ENCODE measurements around the gene TAF11L14.
"Not testable (repeated sequence)": the region's sequence is repeated elsewhere in the genome, so short reads cannot be mapped to it uniquely, and the experiment has no call there.

TAF11L14 gene

DNA sequence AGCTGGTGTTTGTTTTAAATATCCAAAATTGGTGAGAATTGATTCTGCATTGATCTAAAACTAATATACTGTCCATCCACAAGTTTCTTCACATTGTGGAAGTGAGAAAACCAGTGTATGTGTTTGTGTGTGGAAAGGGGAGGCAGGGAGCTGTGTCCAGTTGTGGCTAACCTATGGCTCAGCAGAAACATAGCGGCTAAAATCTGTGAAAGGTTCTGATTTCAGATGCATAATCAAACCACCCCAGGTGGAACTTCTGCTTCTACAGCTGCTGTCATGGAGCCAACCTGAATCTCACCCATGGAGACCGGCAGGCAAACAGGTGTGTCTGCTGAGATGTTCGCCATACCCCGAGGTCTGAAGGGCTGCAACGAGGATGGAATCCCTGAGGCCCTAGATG, at the start of gene TAF11L14:
TAF11L14 (plus strand) TSS at position 301 of the 400 bp plus-strand sequence.
- Histone ChIP-seq H3K4me3 (ENCODE audit: low read depth, low read length) (no peak within 1 kb of the TSS), H2AFZ (no peak within 1 kb of the TSS), H3K4me1 (no peaks in the 10 kb centered on the region), H3K9ac (no peak within 1 kb of the TSS), H3K27ac (no peak within 1 kb of the TSS), H3K4me2 (ENCODE audit: low read length) (no peak within 1 kb of the TSS), H3K79me2 (no peaks in the 10 kb centered on the region), H3K36me3 (ENCODE audit: control insufficient read depth, insufficient read depth, low read length) (no peaks in the 10 kb centered on the region), H3K9me3 (ENCODE audit: control insufficient read depth, low read length) (no peaks in the 10 kb centered on the region), H3K27me3 (ENCODE audit: control insufficient read depth, insufficient read depth, low read length) (no peaks in the 10 kb centered on the region)
- TF ChIP-seq, protein P1, sequence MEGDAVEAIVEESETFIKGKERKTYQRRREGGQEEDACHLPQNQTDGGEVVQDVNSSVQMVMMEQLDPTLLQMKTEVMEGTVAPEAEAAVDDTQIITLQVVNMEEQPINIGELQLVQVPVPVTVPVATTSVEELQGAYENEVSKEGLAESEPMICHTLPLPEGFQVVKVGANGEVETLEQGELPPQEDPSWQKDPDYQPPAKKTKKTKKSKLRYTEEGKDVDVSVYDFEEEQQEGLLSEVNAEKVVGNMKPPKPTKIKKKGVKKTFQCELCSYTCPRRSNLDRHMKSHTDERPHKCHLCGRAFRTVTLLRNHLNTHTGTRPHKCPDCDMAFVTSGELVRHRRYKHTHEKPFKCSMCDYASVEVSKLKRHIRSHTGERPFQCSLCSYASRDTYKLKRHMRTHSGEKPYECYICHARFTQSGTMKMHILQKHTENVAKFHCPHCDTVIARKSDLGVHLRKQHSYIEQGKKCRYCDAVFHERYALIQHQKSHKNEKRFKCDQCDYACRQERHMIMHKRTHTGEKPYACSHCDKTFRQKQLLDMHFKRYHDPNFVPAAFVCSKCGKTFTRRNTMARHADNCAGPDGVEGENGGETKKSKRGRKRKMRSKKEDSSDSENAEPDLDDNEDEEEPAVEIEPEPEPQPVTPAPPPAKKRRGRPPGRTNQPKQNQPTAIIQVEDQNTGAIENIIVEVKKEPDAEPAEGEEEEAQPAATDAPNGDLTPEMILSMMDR (IDR thresholded peaks at IDR 0.05) = no peak

DNA sequence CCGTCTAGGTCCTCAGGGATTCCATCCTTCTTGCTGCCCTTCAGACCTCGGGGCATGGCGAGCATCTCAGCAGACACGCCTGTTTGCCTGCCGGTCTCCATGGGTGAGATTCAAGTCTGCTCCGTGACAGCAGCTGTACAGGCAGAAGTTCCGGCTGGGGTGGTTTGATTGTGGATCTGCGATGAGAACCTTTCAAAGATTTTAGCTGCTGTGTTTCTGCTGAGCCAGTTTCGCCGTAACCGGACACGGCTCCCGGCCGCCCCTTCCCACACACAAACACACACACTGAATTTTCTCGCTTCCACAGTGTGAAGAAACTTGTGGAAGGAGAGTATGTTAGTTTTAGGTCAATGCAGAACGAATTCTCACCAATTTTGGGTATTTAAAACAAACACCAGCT, 48.6 kb upstream of the TAF11L14 start, which contains the start of gene TAF11L7:
TAF11L7 (minus strand) TSS at position 101 of the 400 bp plus-strand sequence.
- H2AFZ ChIP-seq; H3K36me3 ChIP-seq (ENCODE audit: control insufficient read depth, insufficient read depth, low read length); H3K27ac ChIP-seq; H3K27me3 ChIP-seq (ENCODE audit: control insufficient read depth, insufficient read depth, low read length); H3K79me2 ChIP-seq; H3K4me2 ChIP-seq (ENCODE audit: low read length); H3K9ac ChIP-seq; H3K4me3 ChIP-seq (ENCODE audit: low read depth, low read length); H3K4me1 ChIP-seq; H3K9me3 ChIP-seq (ENCODE audit: control insufficient read depth, low read length): not testable (repeated sequence)

DNA sequence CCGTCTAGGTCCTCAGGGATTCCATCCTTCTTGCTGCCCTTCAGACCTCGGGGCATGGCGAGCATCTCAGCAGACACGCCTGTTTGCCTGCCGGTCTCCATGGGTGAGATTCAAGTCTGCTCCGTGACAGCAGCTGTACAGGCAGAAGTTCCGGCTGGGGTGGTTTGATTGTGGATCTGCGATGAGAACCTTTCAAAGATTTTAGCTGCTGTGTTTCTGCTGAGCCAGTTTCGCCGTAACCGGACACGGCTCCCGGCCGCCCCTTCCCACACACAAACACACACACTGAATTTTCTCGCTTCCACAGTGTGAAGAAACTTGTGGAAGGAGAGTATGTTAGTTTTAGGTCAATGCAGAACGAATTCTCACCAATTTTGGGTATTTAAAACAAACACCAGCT, 43.4 kb upstream of the TAF11L14 start, which contains the start of gene TAF11L8:
TAF11L8 (minus strand) TSS at position 101 of the 400 bp plus-strand sequence.
- H3K79me2 ChIP-seq; H3K4me3 ChIP-seq (ENCODE audit: low read depth, low read length); H3K27ac ChIP-seq; H3K9ac ChIP-seq; H3K4me2 ChIP-seq (ENCODE audit: low read length); H3K9me3 ChIP-seq (ENCODE audit: control insufficient read depth, low read length); H3K36me3 ChIP-seq (ENCODE audit: control insufficient read depth, insufficient read depth, low read length); H3K4me1 ChIP-seq; H2AFZ ChIP-seq; H3K27me3 ChIP-seq (ENCODE audit: control insufficient read depth, insufficient read depth, low read length): not testable (repeated sequence)

DNA sequence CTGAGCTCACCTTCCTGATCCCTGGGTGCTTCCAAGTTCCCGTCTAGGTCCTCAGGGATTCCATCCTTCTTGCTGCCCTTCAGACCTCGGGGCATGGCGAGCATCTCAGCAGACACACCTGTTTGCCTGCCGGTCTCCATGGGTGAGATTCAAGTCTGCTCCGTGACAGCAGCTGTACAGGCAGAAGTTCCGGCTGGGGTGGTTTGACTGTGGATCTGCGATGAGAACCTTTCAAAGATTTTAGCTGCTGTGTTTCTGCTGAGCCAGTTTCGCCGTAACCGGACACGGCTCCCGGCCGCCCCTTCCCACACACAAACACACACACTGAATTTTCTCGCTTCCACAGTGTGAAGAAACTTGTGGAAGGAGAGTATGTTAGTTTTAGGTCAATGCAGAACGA, 40.0 kb upstream of the TAF11L14 start, which contains the start of gene TAF11L9:
TAF11L9 (minus strand) TSS at position 140 of the 400 bp plus-strand sequence.
- H3K4me2 ChIP-seq (ENCODE audit: low read length); H3K27me3 ChIP-seq (ENCODE audit: control insufficient read depth, insufficient read depth, low read length); H3K9ac ChIP-seq; H3K79me2 ChIP-seq; H3K27ac ChIP-seq; H3K9me3 ChIP-seq (ENCODE audit: control insufficient read depth, low read length); H2AFZ ChIP-seq; H3K4me1 ChIP-seq; H3K36me3 ChIP-seq (ENCODE audit: control insufficient read depth, insufficient read depth, low read length); H3K4me3 ChIP-seq (ENCODE audit: low read depth, low read length): not testable (repeated sequence)

DNA sequence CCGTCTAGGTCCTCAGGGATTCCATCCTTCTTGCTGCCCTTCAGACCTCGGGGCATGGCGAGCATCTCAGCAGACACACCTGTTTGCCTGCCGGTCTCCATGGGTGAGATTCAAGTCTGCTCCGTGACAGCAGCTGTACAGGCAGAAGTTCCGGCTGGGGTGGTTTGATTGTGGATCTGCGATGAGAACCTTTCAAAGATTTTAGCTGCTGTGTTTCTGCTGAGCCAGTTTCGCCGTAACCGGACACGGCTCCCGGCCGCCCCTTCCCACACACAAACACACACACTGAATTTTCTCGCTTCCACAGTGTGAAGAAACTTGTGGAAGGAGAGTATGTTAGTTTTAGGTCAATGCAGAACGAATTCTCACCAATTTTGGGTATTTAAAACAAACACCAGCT, 36.5 kb upstream of the TAF11L14 start, which contains the start of gene TAF11L10:
TAF11L10 (minus strand) TSS at position 101 of the 400 bp plus-strand sequence.
- H3K36me3 ChIP-seq (ENCODE audit: control insufficient read depth, insufficient read depth, low read length); H3K9me3 ChIP-seq (ENCODE audit: control insufficient read depth, low read length); H3K4me3 ChIP-seq (ENCODE audit: low read depth, low read length); H3K79me2 ChIP-seq; H3K27ac ChIP-seq; H3K4me1 ChIP-seq; H2AFZ ChIP-seq; H3K9ac ChIP-seq; H3K27me3 ChIP-seq (ENCODE audit: control insufficient read depth, insufficient read depth, low read length); H3K4me2 ChIP-seq (ENCODE audit: low read length): not testable (repeated sequence)

DNA sequence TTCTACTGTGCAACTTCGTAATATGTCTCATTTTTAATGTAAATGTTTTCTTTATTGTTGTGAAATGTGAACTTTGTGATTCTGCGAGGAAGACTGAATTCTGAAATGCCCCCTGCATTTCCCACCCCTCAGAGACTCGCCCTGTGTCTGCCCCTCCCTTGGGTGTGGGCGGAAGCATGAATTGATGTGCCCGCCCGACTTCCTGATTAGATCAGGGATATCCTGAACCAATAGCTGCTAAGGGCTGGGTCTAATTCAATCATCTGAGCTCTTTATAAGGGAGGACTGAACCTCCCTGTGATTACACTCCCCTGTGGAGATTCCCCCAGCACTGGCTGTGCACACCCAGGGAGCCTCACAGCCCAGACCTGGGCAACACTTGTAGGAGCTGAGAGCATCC, 30.4 kb upstream of the TAF11L14 start, which contains the start of gene TAF11L11:
TAF11L11 (plus strand) TSS at position 304 of the 400 bp plus-strand sequence.
- H3K4me2 ChIP-seq (ENCODE audit: low read length); H3K9me3 ChIP-seq (ENCODE audit: control insufficient read depth, low read length); H2AFZ ChIP-seq; H3K4me3 ChIP-seq (ENCODE audit: low read depth, low read length); H3K27ac ChIP-seq; H3K9ac ChIP-seq; H3K79me2 ChIP-seq; H3K4me1 ChIP-seq; H3K27me3 ChIP-seq (ENCODE audit: control insufficient read depth, insufficient read depth, low read length); H3K36me3 ChIP-seq (ENCODE audit: control insufficient read depth, insufficient read depth, low read length): not testable (repeated sequence)

DNA sequence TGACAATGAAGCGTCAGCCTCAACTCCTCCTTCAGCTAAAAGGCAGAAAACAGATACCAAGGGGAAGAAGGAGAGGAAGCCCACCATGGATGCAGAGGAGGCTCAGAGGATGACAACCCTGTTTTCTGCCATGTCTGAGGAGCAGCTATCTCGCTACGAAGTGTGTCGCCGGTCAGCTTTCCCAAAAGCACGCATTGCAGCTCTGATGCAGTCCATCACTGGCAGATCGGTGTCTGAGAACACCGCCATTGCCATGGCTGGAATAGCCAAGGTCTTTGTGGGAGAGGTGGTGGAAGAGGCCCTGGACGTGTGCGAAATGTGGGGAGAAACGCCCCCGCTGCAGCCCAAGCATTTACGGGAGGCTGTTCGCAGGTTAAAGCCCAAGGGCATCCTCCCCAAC, 29.3 kb upstream of the TAF11L14 start:
- Histone ChIP-seq H3K27me3 (ENCODE audit: control insufficient read depth, insufficient read depth, low read length) (no peaks in the 10 kb centered on the region), H3K36me3 (ENCODE audit: control insufficient read depth, insufficient read depth, low read length) (no peaks in the 10 kb centered on the region), H3K27ac (no peak overlapping the region), H3K79me2 (no peaks in the 10 kb centered on the region), H3K9ac (no peak overlapping the region), H3K4me2 (ENCODE audit: low read length) (no peak overlapping the region), H3K4me3 (ENCODE audit: low read depth, low read length) (no peak overlapping the region), H2AFZ (no peak overlapping the region), H3K9me3 (ENCODE audit: control insufficient read depth, low read length) (no peaks in the 10 kb centered on the region), H3K4me1 (no peaks in the 10 kb centered on the region)
- TF ChIP-seq, protein P1 (IDR thresholded peaks at IDR 0.05) = no peak

DNA sequence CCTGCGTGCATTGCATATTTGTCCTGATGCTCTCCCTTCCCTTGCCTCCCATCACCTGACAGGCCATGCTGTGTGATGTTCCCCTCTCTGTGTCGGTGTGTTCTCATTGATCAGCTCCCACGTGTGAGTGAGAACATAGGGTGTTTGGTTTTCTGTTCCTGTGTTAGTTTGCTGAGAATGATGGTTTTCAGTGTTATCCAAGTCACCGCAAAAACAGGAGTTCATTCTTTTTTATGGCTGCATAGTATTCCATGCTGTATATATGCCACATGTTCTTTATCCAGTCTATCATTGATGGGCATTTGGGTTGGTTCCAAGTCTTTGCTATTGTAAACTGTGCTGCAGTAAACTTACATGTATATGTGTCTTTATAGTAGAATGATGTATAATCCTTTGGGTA, 26.8 kb upstream of the TAF11L14 start:
- H3K9ac ChIP-seq; H3K9me3 ChIP-seq (ENCODE audit: control insufficient read depth, low read length); H3K4me2 ChIP-seq (ENCODE audit: low read length); H3K4me1 ChIP-seq; H3K4me3 ChIP-seq (ENCODE audit: low read depth, low read length); H3K27ac ChIP-seq; H2AFZ ChIP-seq; H3K79me2 ChIP-seq; H3K27me3 ChIP-seq (ENCODE audit: control insufficient read depth, insufficient read depth, low read length); H3K36me3 ChIP-seq (ENCODE audit: control insufficient read depth, insufficient read depth, low read length): not testable (repeated sequence)

DNA sequence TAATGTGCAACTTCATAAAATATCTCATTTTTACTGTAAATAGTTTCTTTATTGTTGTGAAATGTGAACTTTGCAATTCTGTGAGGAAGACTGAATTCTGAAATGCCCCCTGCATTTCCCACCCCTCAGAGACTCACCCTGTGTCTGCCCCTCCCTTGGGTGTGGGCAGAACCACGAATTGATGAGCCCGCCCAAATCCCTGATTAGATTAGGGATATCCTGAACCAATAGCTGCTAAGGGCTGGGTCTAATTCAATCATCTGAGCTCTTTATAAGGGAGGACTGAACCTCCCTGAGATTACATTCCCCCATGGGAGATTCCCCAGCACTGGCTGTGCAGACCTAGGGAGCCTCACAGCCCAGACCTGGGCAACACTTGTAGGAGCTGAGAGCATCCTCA, 24.2 kb upstream of the TAF11L14 start, which contains the start of gene TAF11L12:
TAF11L12 (plus strand) TSS at position 301 of the 400 bp plus-strand sequence.
- H3K4me1 ChIP-seq; H3K36me3 ChIP-seq (ENCODE audit: control insufficient read depth, insufficient read depth, low read length); H3K4me2 ChIP-seq (ENCODE audit: low read length); H3K9me3 ChIP-seq (ENCODE audit: control insufficient read depth, low read length); H3K79me2 ChIP-seq; H3K4me3 ChIP-seq (ENCODE audit: low read depth, low read length); H2AFZ ChIP-seq; H3K27ac ChIP-seq; H3K9ac ChIP-seq; H3K27me3 ChIP-seq (ENCODE audit: control insufficient read depth, insufficient read depth, low read length): not testable (repeated sequence)
